ENCODE measurements around the gene GRP. TPM values are rescaled to one million over a fixed set of nuclear protein-coding genes. Genes with fewer than 3 reads are reported as not detected.

GRP gene
- total RNA-seq, 3 donors from 2014 or later (not counting 1 experiment from before 2014, with no cell fraction given), result not detected

- H3K4me1 Mint-ChIP-seq, result no peaks in the 10 kb centered on the region
- H3K36me3 Mint-ChIP-seq, result no peaks in the 10 kb centered on the region
- TF ChIP-seq CTCF (IDR thresholded peaks at IDR 0.05), result no peak
- H3K27me3 ChIP-seq (ENCODE audit: control insufficient read depth, insufficient read depth, low read length), result peaks cover 2% of the 10 kb centered on the region
- H3K27me3 Mint-ChIP-seq (ENCODE audit: low read depth in 2 of 2), result peaks cover 3 to 18% of the 10 kb centered on the region in 2 donors
- intact Hi-C loops (cut with micrococcal nuclease), result no loop called here
- no peaks in the 10 kb centered on the region for H3K4me1 ChIP-seq (ENCODE audit: control insufficient read depth, insufficient read depth, low read length)
- no peak overlapping the region for H3K27ac Mint-ChIP-seq
- H3K36me3 ChIP-seq (ENCODE audit: control insufficient read depth, insufficient read depth, low read length), result no peaks in the 10 kb centered on the region
- no peaks in the 10 kb centered on the region for H3K9me3 ChIP-seq (ENCODE audit: control insufficient read depth, insufficient read depth, low read length)
- H3K4me3 ChIP-seq (ENCODE audit: low read length), result no peak overlapping the region
- H3K9me3 Mint-ChIP-seq, result no peaks in the 10 kb centered on the region
- ATAC-seq (no peak), DNase-seq (no peak)
- WGBS (ENCODE audit: insufficient coverage), result 84% methylated on average over 3 of the region's 5 CpGs
- H3K4me3 Mint-ChIP-seq, result no peak overlapping the region
- no peak overlapping the region for H3K27ac ChIP-seq (ENCODE audit: low read length)
Observed at GRCh38 chr18:59232309-59233016, 12.5 kb downstream of the GRP start.

- no peaks in the 10 kb centered on the region for H3K36me3 ChIP-seq (ENCODE audit: control insufficient read depth, insufficient read depth, low read length)
- H3K27me3 ChIP-seq (ENCODE audit: control insufficient read depth, insufficient read depth, low read length), result peaks cover 2% of the 10 kb centered on the region
- no peaks in the 10 kb centered on the region for H3K4me1 ChIP-seq (ENCODE audit: control insufficient read depth, insufficient read depth, low read length)
- no peaks in the 10 kb centered on the region for H3K9me3 ChIP-seq (ENCODE audit: control insufficient read depth, insufficient read depth, low read length)
- no peak overlapping the region for H3K4me3 ChIP-seq (ENCODE audit: low read length)
- intact Hi-C loops (cut with micrococcal nuclease), result no loop called here
- no peak for TF ChIP-seq CTCF (IDR thresholded peaks at IDR 0.05)
- Mint-ChIP-seq H3K9me3 (no peaks in the 10 kb centered on the region), H3K36me3 (no peaks in the 10 kb centered on the region), H3K4me3 (no peak overlapping the region), H3K27ac (no peak overlapping the region), H3K27me3 (ENCODE audit: low read depth in 2 of 2) (peaks cover 3 to 12% of the 10 kb centered on the region in 2 donors), H3K4me1 (no peaks in the 10 kb centered on the region)
- no peak overlapping the region for H3K27ac ChIP-seq (ENCODE audit: low read length)
- ATAC-seq, result no peak
- 89% methylated on average over 6 of the region's 6 CpGs for WGBS (ENCODE audit: insufficient coverage)
- no peak for DNase-seq
Observed at GRCh38 chr18:59233017-59233410, 13.1 kb downstream of the GRP start.

GRCh38 chr18:59238385-59238784 lies 18.4 kb downstream of the GRP start:
- intact Hi-C loops (cut with micrococcal nuclease), result no loop called here
- H3K27ac Mint-ChIP-seq, result no peak overlapping the region
- Histone ChIP-seq H3K4me1 (ENCODE audit: control insufficient read depth, insufficient read depth, low read length) (no peaks in the 10 kb centered on the region), H3K27ac (ENCODE audit: low read length) (no peak overlapping the region), H3K36me3 (ENCODE audit: control insufficient read depth, insufficient read depth, low read length) (no peaks in the 10 kb centered on the region), H3K4me3 (ENCODE audit: low read length) (no peak overlapping the region), H3K9me3 (ENCODE audit: control insufficient read depth, insufficient read depth, low read length) (no peaks in the 10 kb centered on the region), H3K27me3 (ENCODE audit: control insufficient read depth, insufficient read depth, low read length) (no peaks in the 10 kb centered on the region)
- H3K27me3 Mint-ChIP-seq (ENCODE audit: low read depth in 2 of 2), result peaks cover 0 to 8% of the 10 kb centered on the region in 2 donors
- H3K36me3 Mint-ChIP-seq, result no peaks in the 10 kb centered on the region
- TF ChIP-seq CTCF (IDR thresholded peaks at IDR 0.05), result no peak
- H3K4me1 Mint-ChIP-seq, result no peaks in the 10 kb centered on the region
- DNase-seq, result no peak
- H3K9me3 Mint-ChIP-seq, result peaks cover 0 to 5% of the 10 kb centered on the region in 2 donors
- H3K4me3 Mint-ChIP-seq, result no peak overlapping the region
- ATAC-seq, result no peak

GRCh38 chr18:59239642-59240041 lies 19.7 kb downstream of the GRP start:
- Histone ChIP-seq H3K36me3 (ENCODE audit: control insufficient read depth, insufficient read depth, low read length) (no peaks in the 10 kb centered on the region), H3K4me1 (ENCODE audit: control insufficient read depth, insufficient read depth, low read length) (no peaks in the 10 kb centered on the region), H3K4me3 (ENCODE audit: low read length) (no peak overlapping the region), H3K9me3 (ENCODE audit: control insufficient read depth, insufficient read depth, low read length) (no peaks in the 10 kb centered on the region), H3K27ac (ENCODE audit: low read length) (no peak overlapping the region), H3K27me3 (ENCODE audit: control insufficient read depth, insufficient read depth, low read length) (no peaks in the 10 kb centered on the region)
- WGBS (ENCODE audit: insufficient coverage), result 73% methylated on average over 4 of the region's 4 CpGs
- Mint-ChIP-seq H3K27ac (no peak overlapping the region), H3K9me3 (peaks cover 0 to 5% of the 10 kb centered on the region in 2 donors), H3K4me1 (no peaks in the 10 kb centered on the region), H3K4me3 (no peak overlapping the region), H3K27me3 (ENCODE audit: low read depth in 2 of 2) (peaks cover 0 to 8% of the 10 kb centered on the region in 2 donors), H3K36me3 (no peaks in the 10 kb centered on the region)
- DNase-seq (no peak), ATAC-seq (no peak)
- intact Hi-C loops (cut with micrococcal nuclease), result no loop called here
- no peak for TF ChIP-seq CTCF (IDR thresholded peaks at IDR 0.05)
